Urothelium cell line (cell line): ENCODE measurements around the gene ST3GAL3.

Experiments
- DNase-seq: peaks from one replicate; pipeline ENCODE4 v3.0.0; 2011; ENCODE audit warnings: low spot score, mixed read lengths
- FAIRE-seq: peaks from 2 replicates; lab custom pipeline; 2011; peaks lifted over from hg19 to GRCh38; lab: Jason Lieb, UNC

Gene ST3GAL3

DNA sequence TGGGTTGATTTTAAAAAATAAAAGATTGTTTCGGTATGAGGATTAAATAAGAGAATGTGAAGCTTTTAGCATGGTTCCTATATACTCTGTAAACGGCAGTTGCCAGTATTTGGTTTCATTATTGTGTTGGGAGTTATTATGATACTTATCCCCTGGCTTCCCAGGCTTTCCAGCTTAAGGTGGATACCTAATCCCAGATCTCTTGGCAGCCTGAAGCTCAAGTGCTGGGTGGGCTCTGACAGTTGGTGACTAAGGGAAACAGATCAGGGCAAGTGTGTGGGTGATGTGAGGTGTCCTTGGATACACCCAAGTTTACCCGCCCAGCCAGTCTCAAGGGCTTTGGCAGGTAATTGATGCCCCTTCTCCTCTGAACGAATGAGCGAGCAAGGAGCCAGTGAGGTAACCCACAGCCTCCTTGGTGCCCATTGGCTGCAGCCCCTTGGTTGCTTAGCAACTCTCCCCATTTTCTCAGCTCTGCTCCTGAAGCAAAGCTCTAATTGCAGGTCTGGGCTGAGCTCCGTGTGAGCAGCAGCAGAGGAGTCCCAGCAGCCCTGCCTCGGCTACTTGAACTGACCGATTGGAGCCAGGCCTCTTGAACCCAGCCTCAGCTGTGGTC, 245.5 kb downstream of the ST3GAL3 start:
- FAIRE-seq = no peak
- no peak for DNase-seq

GRCh38 chr1:43953361-43953760, 246.0 kb downstream of the ST3GAL3 start:
- no peak for DNase-seq
- FAIRE-seq = no peak

- no peak for DNase-seq
- FAIRE-seq = no peak
These were observed 246.7 kb downstream of the ST3GAL3 start for GRCh38 chr1:43954036-43954435.

DNA sequence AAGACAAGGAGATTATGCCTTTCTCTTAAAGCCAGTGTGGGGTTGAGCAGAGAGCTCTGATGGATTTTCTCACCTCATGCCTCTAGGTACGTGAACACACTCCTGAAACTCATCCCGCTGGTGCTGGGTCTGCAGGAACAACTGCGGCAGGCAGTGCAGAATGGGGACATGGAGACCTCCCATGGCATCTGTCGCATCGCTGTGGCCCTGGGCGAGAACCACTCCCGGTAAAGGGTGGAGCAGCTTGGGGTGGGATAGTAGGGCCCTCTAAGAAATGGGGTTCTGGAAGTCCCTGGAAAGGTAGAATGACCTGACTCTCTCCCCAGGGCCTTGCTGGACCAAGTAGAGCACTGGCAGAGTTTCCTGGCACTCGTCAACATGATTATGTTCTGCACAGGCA, 248.9 kb downstream of the ST3GAL3 start:
- DNase-seq = no peak
- peak; percentile 17 for FAIRE-seq

GRCh38 chr1:43957407-43958040, 250.2 kb downstream of the ST3GAL3 start:
- FAIRE-seq = peak; percentile 5
- DNase-seq = no peak

- peak; percentile 76 for FAIRE-seq
- DNase-seq = no peak
These were observed 251.3 kb downstream of the ST3GAL3 start for GRCh38 chr1:43958351-43959255.

DNA sequence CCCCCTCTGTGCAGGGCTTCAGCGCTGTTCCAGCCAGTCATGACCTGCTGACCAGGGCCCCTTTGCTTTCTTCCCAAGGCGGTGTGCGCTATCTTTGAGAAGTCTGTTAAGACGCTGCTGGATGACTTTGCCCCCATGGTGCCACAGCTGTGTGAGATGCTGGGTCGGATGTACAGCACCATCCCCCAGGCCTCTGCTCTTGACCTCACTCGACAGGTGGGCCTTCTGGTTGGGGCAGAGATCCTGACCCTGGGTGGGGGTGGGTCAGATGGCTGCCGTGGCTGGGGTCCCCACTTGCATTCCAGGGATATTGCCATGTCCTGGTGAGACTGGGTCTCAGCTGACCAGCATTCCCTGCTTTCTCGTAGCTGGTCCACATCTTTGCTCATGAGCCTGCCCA, 253.5 kb downstream of the ST3GAL3 start:
- FAIRE-seq (no peak), DNase-seq (no peak)

DNA sequence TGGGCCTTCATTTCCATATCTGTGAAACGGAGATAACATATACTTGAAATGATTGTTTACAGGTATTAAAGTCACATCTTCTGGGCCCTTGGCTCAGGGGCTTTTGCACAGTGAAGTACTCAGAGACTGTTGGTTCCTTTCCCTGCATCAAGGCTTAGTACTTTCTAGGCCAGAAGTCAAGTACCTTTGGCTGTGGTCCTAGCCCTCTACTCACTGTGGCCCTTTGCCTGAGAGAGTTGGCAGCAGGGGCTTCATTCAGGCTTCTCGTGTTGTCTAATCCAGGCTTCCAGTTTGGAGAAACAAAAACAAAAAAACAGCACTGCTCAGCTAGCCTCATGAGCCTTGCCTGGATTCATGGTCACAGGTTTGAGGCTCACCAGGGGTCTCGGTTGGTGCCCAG, 254.4 kb downstream of the ST3GAL3 start:
- DNase-seq (no peak), FAIRE-seq (no peak)

GRCh38 chr1:43962324-43962723, 255.0 kb downstream of the ST3GAL3 start:
- FAIRE-seq (peak; percentile 63), DNase-seq (no peak)

DNA sequence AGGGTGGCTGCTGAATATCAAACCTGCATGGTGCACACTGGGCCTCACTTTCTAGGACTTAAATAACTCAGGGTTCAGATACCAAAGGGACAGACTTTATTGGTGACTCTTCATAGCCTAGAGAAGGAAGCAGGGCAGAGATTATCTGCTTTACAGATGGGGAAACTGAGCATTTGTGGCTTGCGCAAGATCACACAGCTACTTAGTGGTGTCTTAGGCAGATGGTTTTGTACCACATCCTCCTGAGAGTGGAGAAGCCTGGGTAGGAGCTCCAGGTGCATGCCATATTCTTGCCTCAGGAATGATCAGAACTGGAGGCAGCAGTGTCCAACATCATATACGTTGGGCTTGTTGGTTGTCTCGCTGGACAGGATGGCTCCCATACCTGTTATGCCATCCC, 255.7 kb downstream of the ST3GAL3 start:
- FAIRE-seq (no peak), DNase-seq (no peak)

DNA sequence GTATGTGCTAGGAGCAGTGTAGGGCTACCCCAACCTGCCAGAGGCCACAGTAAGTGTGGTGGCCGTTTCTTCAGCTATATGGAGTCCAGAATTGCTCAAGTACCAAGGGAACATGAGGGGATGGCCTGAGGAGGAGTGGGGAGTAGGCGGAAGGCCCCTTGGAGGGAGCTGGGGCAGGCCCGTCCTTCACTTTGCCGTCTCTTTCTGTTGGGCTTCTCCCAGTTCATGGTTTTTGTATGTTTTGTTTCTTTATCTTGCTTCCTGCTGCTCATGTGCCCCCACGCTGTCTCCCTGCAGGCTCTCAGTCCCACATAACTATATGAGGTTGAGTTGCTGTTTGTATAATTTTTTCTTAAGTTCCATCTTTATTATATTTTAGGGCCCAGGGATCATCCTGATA, 256.6 kb downstream of the ST3GAL3 start:
- FAIRE-seq (no peak), DNase-seq (no peak)

- DNase-seq = no peak
- no peak for FAIRE-seq
These were observed 258.0 kb downstream of the ST3GAL3 start for GRCh38 chr1:43965316-43965715.

DNA sequence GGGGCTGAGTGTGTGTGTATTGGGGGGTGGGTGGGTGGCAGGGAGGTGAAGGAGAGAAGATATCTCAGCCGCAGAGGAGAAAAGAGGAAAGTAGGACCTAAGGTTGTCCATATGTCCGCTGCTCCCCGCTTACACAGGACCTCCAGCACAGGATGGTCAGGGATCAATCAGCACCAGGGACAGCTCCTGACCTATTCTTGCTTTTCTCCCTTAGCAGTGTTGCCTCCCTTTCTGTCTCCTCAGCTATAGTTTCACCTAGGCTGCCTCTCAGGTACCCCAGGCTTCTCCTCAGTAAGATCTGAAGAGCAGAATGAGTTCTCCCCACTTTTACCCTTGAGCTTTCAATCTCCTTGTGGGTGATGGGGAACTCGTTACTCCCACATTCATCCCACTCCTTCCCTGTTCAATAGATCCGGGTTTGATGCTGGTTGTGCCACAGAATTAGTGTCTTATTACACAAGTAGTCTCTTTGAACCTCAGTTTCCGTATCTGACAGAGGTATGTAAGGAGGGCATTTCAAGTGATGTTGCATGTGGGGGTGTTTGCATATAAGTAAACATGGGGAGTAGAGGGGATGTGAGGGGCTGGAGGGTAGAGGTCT, 261.1 kb downstream of the ST3GAL3 start:
- DNase-seq = peak; percentile 56
- FAIRE-seq = no peak

DNA sequence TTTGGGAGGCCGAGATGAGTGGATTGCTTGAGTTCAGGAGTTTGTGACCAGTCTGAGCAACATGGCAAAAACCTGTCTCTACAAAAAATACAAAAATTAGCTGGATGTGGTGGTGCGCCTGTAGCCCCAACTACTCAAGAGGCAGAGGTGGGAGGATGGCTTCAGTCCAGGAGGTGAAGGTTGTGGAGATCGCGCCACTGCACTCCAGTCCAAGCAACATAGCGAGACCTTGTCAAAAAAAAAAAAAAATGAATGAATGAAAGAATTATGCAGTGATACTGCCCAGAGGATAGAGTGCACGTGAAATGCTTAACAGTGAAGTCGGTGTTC, 262.0 kb downstream of the ST3GAL3 start:
- DNase-seq = no peak

DNA sequence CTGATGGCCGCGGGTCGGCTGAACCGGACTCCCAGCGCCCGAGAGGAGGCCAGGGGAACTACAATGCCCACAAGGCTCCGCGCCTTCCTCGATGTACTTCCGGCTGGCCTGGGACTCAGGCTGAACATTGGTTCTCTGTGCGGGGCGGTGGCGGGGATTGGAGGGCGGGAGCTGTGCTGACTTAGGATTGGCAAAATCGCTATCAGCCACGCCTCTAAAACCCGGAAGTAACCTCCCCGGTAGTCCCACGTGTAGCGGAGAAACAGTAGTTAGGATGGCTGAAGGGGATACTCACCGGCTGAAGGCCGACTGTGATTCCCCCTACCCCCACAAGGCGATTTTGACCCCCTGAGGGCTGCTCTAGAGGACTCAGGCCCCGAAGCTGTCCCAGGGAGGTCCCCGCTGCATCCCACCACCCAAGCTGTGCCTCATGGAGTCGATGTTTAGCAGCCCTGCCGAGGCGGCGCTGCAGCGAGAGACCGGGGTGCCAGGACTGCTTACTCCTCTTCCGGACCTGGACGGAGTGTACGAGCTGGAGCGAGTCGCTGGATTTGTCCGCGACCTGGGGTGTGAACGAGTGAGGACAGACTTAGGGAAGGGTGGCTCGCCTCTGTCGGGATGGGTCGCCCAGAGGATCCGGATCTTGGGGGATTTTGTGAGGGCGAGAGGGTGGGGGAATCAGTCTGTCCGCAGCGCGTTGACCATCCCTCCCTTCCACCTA, 262.6 kb downstream of the ST3GAL3 start, which contains the start of gene DPH2:
TSS of gene DPH2 (plus strand) at position 265 of the 721 bp plus-strand sequence. CDS start at position 431, 166 bp downstream.
- peak; percentile 98 for FAIRE-seq
- peak; percentile 100 for DNase-seq

More for the DNA sequence above, 262.0 kb downstream of the ST3GAL3 start:
- FAIRE-seq = no peak

- no peak for DNase-seq
- FAIRE-seq = peak; percentile 32
These were observed 263.2 kb downstream of the ST3GAL3 start for GRCh38 chr1:43970502-43970901.

- DNase-seq (no peak), FAIRE-seq (no peak)
These were observed 263.6 kb downstream of the ST3GAL3 start for GRCh38 chr1:43970911-43971310.

DNA sequence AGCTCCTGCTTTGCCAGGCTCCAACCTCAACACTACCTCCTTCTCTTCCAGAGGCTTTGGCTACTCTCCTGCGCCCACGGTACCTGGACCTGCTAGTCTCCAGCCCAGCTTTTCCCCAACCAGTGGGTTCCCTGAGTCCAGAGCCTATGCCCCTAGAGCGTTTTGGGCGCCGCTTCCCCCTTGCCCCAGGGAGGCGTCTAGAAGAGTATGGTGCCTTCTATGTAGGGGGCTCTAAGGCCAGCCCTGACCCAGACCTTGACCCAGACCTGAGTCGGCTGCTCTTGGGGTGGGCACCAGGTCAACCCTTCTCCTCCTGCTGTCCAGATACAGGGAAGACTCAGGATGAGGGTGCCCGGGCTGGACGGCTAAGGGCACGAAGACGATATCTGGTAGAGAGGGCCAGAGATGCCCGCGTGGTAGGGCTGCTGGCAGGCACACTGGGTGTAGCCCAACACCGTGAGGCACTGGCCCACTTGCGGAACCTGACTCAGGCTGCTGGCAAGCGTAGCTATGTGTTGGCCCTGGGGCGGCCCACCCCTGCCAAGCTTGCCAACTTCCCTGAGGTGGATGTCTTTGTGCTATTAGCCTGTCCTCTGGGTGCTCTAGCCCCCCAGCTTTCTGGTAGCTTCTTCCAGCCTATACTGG, 264.1 kb downstream of the ST3GAL3 start:
- no peak for FAIRE-seq
- DNase-seq = no peak

DNA sequence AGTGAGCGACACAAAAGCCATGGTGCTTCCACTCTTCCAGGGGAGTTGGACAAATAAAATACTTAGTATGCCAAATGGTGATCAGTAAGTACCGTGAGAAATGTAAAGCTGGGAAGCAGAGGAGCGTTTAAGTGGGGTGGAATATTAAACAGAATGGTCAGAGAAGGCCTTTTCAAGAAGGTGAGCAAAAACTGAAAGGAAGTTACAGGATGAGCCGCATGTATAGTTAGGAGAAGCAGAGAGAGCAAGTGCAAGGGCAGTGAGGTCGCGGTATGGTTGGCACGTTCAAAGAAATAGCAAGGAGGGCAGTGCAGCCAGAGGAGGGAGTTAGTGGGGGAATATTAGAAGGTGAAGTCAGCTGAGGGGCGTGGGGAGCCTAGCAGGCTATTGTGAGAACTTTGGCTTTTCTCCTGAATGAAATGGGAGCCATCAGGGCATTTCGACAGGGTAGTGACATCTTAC, 266.7 kb downstream of the ST3GAL3 start:
- DNase-seq (no peak), FAIRE-seq (no peak)
